Measurements from ENCODE around the gene TMEM200C. TPM values are rescaled to one million over a fixed set of nuclear protein-coding genes. Genes with fewer than 3 reads are reported as not detected.

TMEM200C gene
- total RNA-seq, 4 donors from 2014 or later = 0.69 to 1.6 TPM; not detected in 2

GRCh38 chr18:5900262-5900661, 4.9 kb upstream of the TMEM200C start:
- H3K9me3 ChIP-seq = no peaks in the 10 kb centered on the region
- peaks cover 0 to 5% of the 10 kb centered on the region in 2 donors for H3K27me3 ChIP-seq
- no peak overlapping the region for H3K27ac ChIP-seq
- intact Hi-C loops (cut with DNase I; ENCODE audit: low total_unique reads) = no loop called here
- no peaks in the 10 kb centered on the region for H3K4me1 ChIP-seq
- no peak for DNase-seq
- H3K4me3 ChIP-seq = no peak overlapping the region
- TF ChIP-seq POLR2A (IDR thresholded peaks at IDR 0.05) = no peak
- no peak for TF ChIP-seq CTCF (IDR thresholded peaks at IDR 0.05)
- H3K36me3 ChIP-seq = no peaks in the 10 kb centered on the region

GRCh38 chr18:5899835-5900234, 4.5 kb upstream of the TMEM200C start:
- Histone ChIP-seq H3K4me3 (no peak overlapping the region), H3K9me3 (no peaks in the 10 kb centered on the region), H3K36me3 (no peaks in the 10 kb centered on the region), H3K27me3 (peaks cover 0 to 5% of the 10 kb centered on the region in 2 donors), H3K4me1 (no peaks in the 10 kb centered on the region), H3K27ac (no peak overlapping the region)
- intact Hi-C loops (cut with DNase I; ENCODE audit: low total_unique reads) = no loop called here
- no peak for TF ChIP-seq CTCF (IDR thresholded peaks at IDR 0.05)
- TF ChIP-seq POLR2A (IDR thresholded peaks at IDR 0.05) = no peak
- no peak for DNase-seq

- peaks cover 0 to 2% of the 10 kb centered on the region in 2 donors for H3K4me1 ChIP-seq
- H3K9me3 ChIP-seq = no peaks in the 10 kb centered on the region
- peak overlapping the region; percentile 6 to 46 for H3K4me3 ChIP-seq
- no peaks in the 10 kb centered on the region for H3K36me3 ChIP-seq
- H3K27me3 ChIP-seq = peaks cover 4 to 28% of the 10 kb centered on the region in 2 donors
- H3K27ac ChIP-seq = no peak overlapping the region
- no peak for TF ChIP-seq CTCF (IDR thresholded peaks at IDR 0.05)
- TF ChIP-seq POLR2A (IDR thresholded peaks at IDR 0.05) = no peak
- intact Hi-C loops (cut with DNase I; ENCODE audit: low total_unique reads) = no loop called here
- peak in 1 of 2 donors; percentile 40 for DNase-seq
Observed at GRCh38 chr18:5895876-5896740, 786 bp upstream of the TMEM200C start.

- intact Hi-C loops (cut with DNase I; ENCODE audit: low total_unique reads) = no loop called here
- Histone ChIP-seq H3K27me3 (peaks cover 4 to 28% of the 10 kb centered on the region in 2 donors), H3K27ac (no peak overlapping the region), H3K4me1 (peaks cover 0 to 11% of the 10 kb centered on the region in 2 donors), H3K36me3 (no peaks in the 10 kb centered on the region), H3K9me3 (no peaks in the 10 kb centered on the region), H3K4me3 (peak overlapping the region in 1 of 2 donors; percentile 46)
- no peak for TF ChIP-seq POLR2A (IDR thresholded peaks at IDR 0.05)
- TF ChIP-seq CTCF (IDR thresholded peaks at IDR 0.05) = no peak
- DNase-seq = no peak
Observed at GRCh38 chr18:5894611-5895298, 567 bp downstream of the TMEM200C start.

Measured in uterus (tissue), 4 donors.